ENCODE measurements around the gene TMEM69.
"Not testable (repeated sequence)": the region's sequence is repeated elsewhere in the genome, so short reads cannot be mapped to it uniquely, and the experiment has no call there.

The TMEM69 gene

GRCh38 chr1:45739641-45740156 lies 51.7 kb downstream of the TMEM69 start:
- not testable (repeated sequence) for DNase-seq
